Ovary (tissue), 9 donors: Measurements from ENCODE around the gene POT1. TPM values are rescaled to one million over a fixed set of nuclear protein-coding genes. Genes with fewer than 3 reads are reported as not detected.

Source experiments
- DNase-seq, 5 donors: peaks; one replicate each; pipeline ENCODE4 v3.0.0-alpha.2; 2019 to 2020
- H3K27ac ChIP-seq, 2 donors: fragments of 200-600 bp; one replicate each; pipeline versions ENCODE4 v1.5.1 to v1.8.0; 2019 to 2022
- H3K27me3 ChIP-seq: fragments of 200-600 bp; one replicate; pipeline ENCODE4 v1.8.0; 2022
- H3K36me3 ChIP-seq: fragments of 200-600 bp; sonication (generic); one replicate; pipeline ENCODE4 v1.5.1; 2019
- H3K4me1 ChIP-seq: one replicate; pipeline ENCODE4 v1.8.1; 2013; ENCODE audit warnings: mild to moderate bottlenecking, moderate library complexity; ENCODE audit not compliant: insufficient read depth
- H3K4me3 ChIP-seq: fragments of 200-600 bp; sonication (generic); one replicate; pipeline ENCODE4 v1.5.1; 2017
- H3K9me3 ChIP-seq, 2 donors: fragments of 200-600 bp in 1 of 2; sonication (generic) in 1 of 2; one replicate each; pipeline versions ENCODE4 v1.5.1 to v1.8.1; 2013 to 2019; ENCODE audit warnings: mild to moderate bottlenecking in 1 of 2, moderate library complexity in 1 of 2
- CTCF ChIP-seq, 3 donors: fragments of 450-650 bp in 2 of 3; fragments of 200-600 bp in 1 of 3; IDR thresholded peaks; one replicate each; pipeline versions ENCODE4 v1.5.1 to v1.8.0; 2016 to 2022; ENCODE audit warnings: antibody characterized with exemption in 3 of 3, mild to moderate bottlenecking in 1 of 3
- EP300 ChIP-seq: sonication (generic); formaldehyde crosslinking; IDR thresholded peaks from one replicate; pipeline ENCODE4 v1.6.1; 2017; ENCODE audit warnings: antibody characterized with exemption
- POLR2A ChIP-seq: fragments of 450-650 bp; IDR thresholded peaks from one replicate; pipeline ENCODE4 v1.6.1; 2017; ENCODE audit warnings: antibody characterized with exemption, mild to moderate bottlenecking, moderate library complexity
- WGBS, 3 donors: extraction: QIAGEN DNeasy Blood & Tissue Kit in 1 of 3; methylation state at CpG; one replicate each; pipeline versions ENCODE4 v1.1.5 to v1.1.7; 2013 to 2017; 5-methylcytosine and 5-hydroxymethylcytosine counted together
- intact Hi-C, 4 donors: fragments of 100-400 bp; cut with DNase I; formaldehyde crosslinking; loops; one replicate each; pipeline versions ENCODE4 v1.11.0 to v1.15.1; 2022 to 2023
- polyA plus RNA-seq, 2 donors: library from polyadenylated mRNA; stranded (reverse); fragments of 200-250 nt in 1 of 2; fragments of 350-450 nt in 1 of 2; fragmentation: Illumina TruSeq in 1 of 2; extraction: RNeasy Lipid Tissue Mini Kit (QIAGEN cat#74804) in 1 of 2; gene quantifications; one replicate each; pipeline ENCODE4 v1.2.3, GENCODE V29; 2013 to 2014
- total RNA-seq, 7 donors: library from RNA; depleted of rRNA in 2 of 7; stranded (reverse); fragments of >200 nt in 2 of 7; fragmentation: NEBNext Ultra II Directional in 3 of 7; extraction: Animal tissue kit (Norgen Biotek cat#: 25700) in 3 of 7; gene quantifications; one replicate each; pipeline versions ENCODE4 v1.1.0 to v1.2.4, GENCODE V29; 2016 to 2023
- donor health status: DM: no; HTN: no; CAD: no; lungs with moderate emphysema.
- donor health status: DM: no; HTN: no; CAD: no.
- donor health status: Bipolar disorder and iron deficiency.
- donor health status: DM: yes; HTN: yes; CAD: no.
- donor health status: DM: no; HTN: no; CAD: no.
- donor health status: DM: yes; HTN: yes; CAD: no.

The POT1 gene
- total and polyA plus RNA-seq, 9 donors, result 12.3 to 33.0 (median 19.8) TPM

- no peaks in the 10 kb centered on the region for H3K4me1 ChIP-seq
- TF ChIP-seq CTCF (IDR thresholded peaks at IDR 0.05), result no peak
- no peak for TF ChIP-seq EP300
- TF ChIP-seq POLR2A, result no peak
- 22 to 38% (median 32%) methylated on average over 2 of the region's 2 CpGs for WGBS, 3 donors
- no peaks in the 10 kb centered on the region for H3K27me3 ChIP-seq
- no peak for DNase-seq
- no peaks in the 10 kb centered on the region for H3K9me3 ChIP-seq
- no peak overlapping the region for H3K4me3 ChIP-seq
- intact Hi-C loops, result no loop called here
- H3K27ac ChIP-seq, result no peak overlapping the region
- no peaks in the 10 kb centered on the region for H3K36me3 ChIP-seq
These were observed 153.5 kb downstream of the POT1 start for GRCh38 chr7:124776153-124776552.

GRCh38 chr7:124775422-124775821 is 154.2 kb downstream of the POT1 start:
- DNase-seq, result no peak
- no peak for TF ChIP-seq POLR2A
- Histone ChIP-seq H3K27ac (no peak overlapping the region), H3K4me3 (no peak overlapping the region), H3K36me3 (no peaks in the 10 kb centered on the region), H3K4me1 (no peaks in the 10 kb centered on the region), H3K9me3 (no peaks in the 10 kb centered on the region), H3K27me3 (no peaks in the 10 kb centered on the region)
- intact Hi-C loops, result no loop called here

GRCh38 chr7:124773938-124774337 is 155.7 kb downstream of the POT1 start:
- no peak for TF ChIP-seq POLR2A
- TF ChIP-seq EP300, result no peak
- TF ChIP-seq CTCF (IDR thresholded peaks at IDR 0.05), result no peak
- no peak for DNase-seq
- no peak overlapping the region for H3K4me3 ChIP-seq
- H3K4me1 ChIP-seq, result no peaks in the 10 kb centered on the region
- intact Hi-C loops, result no loop called here
- 88 to 91% (median 91%) methylated on average over 4 of the region's 4 CpGs for WGBS, 3 donors
- no peaks in the 10 kb centered on the region for H3K27me3 ChIP-seq
- H3K27ac ChIP-seq, result no peak overlapping the region
- H3K9me3 ChIP-seq, result no peaks in the 10 kb centered on the region
- H3K36me3 ChIP-seq, result no peaks in the 10 kb centered on the region

- Histone ChIP-seq H3K36me3 (no peaks in the 10 kb centered on the region), H3K27me3 (no peaks in the 10 kb centered on the region), H3K27ac (no peak overlapping the region), H3K4me3 (no peak overlapping the region), H3K9me3 (no peaks in the 10 kb centered on the region), H3K4me1 (no peaks in the 10 kb centered on the region)
- intact Hi-C loops, result no loop called here
- 78 to 87% (median 84%) methylated on average over 3 of the region's 3 CpGs for WGBS, 3 donors
- no peak for TF ChIP-seq CTCF (IDR thresholded peaks at IDR 0.05)
- no peak for TF ChIP-seq POLR2A
- no peak for TF ChIP-seq EP300
- no peak for DNase-seq
These were observed 156.3 kb downstream of the POT1 start for GRCh38 chr7:124773339-124773738.

Other genes with a start within 250 kb of the POT1 start
- 1 to 10 TPM in 1 of 7 donors, under 1 TPM in 5, not detected in 1; 0.08 to 2.1 (median 0.28) TPM for gene GPR37, start 164.0 kb downstream of the POT1 start, total RNA-seq
- gene GPR37, start 164.0 kb downstream of the POT1 start, polyA plus RNA-seq, result under 1 TPM; 0.17 to 0.24 TPM